Tibial nerve (tissue), 3 donors: ENCODE results near the gene PSMD9.

Source experiments
- CTCF ChIP-seq, 5 experiments: fragments of 200-600 bp in 3 of 5; fragments of 450-650 bp in 2 of 5; sonication (generic) in 3 of 5; IDR thresholded peaks; one replicate each; pipeline ENCODE4 v1.5.1; 2016 to 2019; ENCODE audit warnings: antibody characterized with exemption in 5 of 5, mild to moderate bottlenecking in 3 of 5, moderate library complexity in 2 of 5
- POLR2A ChIP-seq, 2 donors: fragments of 450-650 bp; IDR thresholded peaks; one replicate each; pipeline ENCODE4 v1.6.1; 2017; ENCODE audit warnings: antibody characterized with exemption in 2 of 2, mild to moderate bottlenecking in 2 of 2, moderate library complexity in 2 of 2

GRCh38 chr12:121883315-121883660, 5.3 kb upstream of the PSMD9 start:
- TF ChIP-seq POLR2A (IDR thresholded peaks at IDR 0.05): no peak
- no peak for TF ChIP-seq CTCF (IDR thresholded peaks at IDR 0.05)
